HFFc6 (cell line): ENCODE measurements around the gene RRAS. TPM values are rescaled to one million over a fixed set of nuclear protein-coding genes. Genes with fewer than 3 reads are reported as not detected.

Experiments
- DNase-seq: peaks from one replicate; pipeline ENCODE4 v3.0.0-alpha.2; 2018
- H3K27ac Mint-ChIP-seq: 2 replicates; pipeline ENCODE4 v1.8.0; 2020; ENCODE audit warnings: mild to moderate bottlenecking, mixed read lengths
- H3K27me3 Mint-ChIP-seq: 2 replicates; pipeline ENCODE4 v1.8.0; 2021; ENCODE audit warnings: mild to moderate bottlenecking, moderate library complexity, mixed read lengths; ENCODE audit not compliant: insufficient read depth
- H3K36me3 Mint-ChIP-seq: 2 replicates; pipeline ENCODE4 v1.8.0; 2021; ENCODE audit warnings: low read depth, mixed read lengths
- H3K4me1 Mint-ChIP-seq: 2 replicates; pipeline ENCODE4 v1.8.0; 2020; ENCODE audit warnings: low read depth, mixed read lengths
- H3K4me3 Mint-ChIP-seq: 2 replicates; pipeline ENCODE4 v1.8.0; 2020; ENCODE audit warnings: mild to moderate bottlenecking, moderate library complexity, mixed read lengths
- H3K9me3 Mint-ChIP-seq: 2 replicates; pipeline ENCODE4 v1.8.0; 2020; ENCODE audit warnings: mild to moderate bottlenecking, mixed read lengths
- CTCF ChIP-seq: fragments of 200-600 bp; sonication (generic); IDR thresholded peaks from 2 replicates; pipeline ENCODE4 v1.5.0; 2021; ENCODE audit warnings: antibody characterized with exemption, mild to moderate bottlenecking
- long read RNA-seq: library from polyadenylated mRNA; unstranded; transcript quantifications from one replicate; pipeline ENCODE4 v2.0.0, GENCODE V29; 2019
- total RNA-seq, 6 experiments: library from RNA; stranded (reverse); fragmentation: NEBNext Ultra II Directional; extraction: Animal tissue kit (Norgen Biotek cat#: 25700); gene quantifications; 2 replicates in 1 of 6; 3 replicates in 5 of 6; pipeline ENCODE4 v1.2.3, GENCODE V29; 2021

RRAS gene
- 100 to 1,000 TPM; 130 to 162 (median 133) TPM for total RNA-seq
- long read RNA-seq, transcript RRAS-201 (6 exons, 1,044 nt) = major isoform, 8 of 17 reads
- long read RNA-seq, partial matches to known transcripts = 9 of 17 reads
- long read RNA-seq, other reads (novel, unspliced or antisense) = 0 of 17 reads

DNA sequence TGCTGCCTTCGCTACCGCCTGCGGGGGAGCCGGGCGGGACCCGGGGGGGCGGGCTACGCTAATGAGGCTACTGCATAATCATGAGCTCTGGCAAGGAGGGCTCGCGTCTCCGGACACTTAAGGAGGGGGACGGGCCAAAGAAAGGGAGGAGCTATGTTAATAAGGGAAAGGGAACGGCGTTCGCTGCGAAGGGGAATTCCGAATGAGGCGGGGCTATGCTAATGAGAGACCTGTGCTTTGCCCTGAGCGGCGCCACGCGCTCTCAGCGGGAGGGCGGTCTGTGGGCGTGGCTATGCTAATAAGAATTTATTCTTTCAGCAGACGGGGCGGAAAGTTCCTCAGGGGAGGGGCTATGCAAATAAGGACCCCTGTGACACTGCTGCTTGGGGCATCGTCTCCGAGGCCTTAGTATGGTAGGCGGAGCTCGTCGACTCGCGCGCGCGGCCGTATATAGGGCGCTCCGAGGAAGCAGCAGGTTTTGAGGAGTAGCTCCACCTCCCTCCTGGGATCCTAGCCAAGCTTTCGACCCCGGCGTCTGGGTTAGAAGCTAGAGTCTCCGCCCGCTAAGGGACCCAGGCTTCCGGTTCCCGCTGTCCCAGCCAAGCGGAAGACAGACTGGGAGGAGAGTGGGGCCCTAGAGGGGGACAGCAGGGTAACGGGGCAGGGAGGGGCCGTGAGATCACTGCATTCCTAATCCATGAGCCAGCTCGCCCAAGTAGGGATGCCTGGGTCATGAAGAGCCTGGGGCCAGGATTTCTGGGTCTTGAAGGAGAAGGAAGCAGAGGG is at the start of gene RRAS:
Gene RRAS (minus strand): TSS at position 31 of the 786 bp plus-strand sequence. CDS start 45 bp downstream, outside the sequence.
- Mint-ChIP-seq H3K9me3 (no peaks in the 10 kb centered on the region), H3K27me3 (peaks cover 18% of the 10 kb centered on the region), H3K4me3 (peak within 1 kb of the TSS; percentile 99), H3K4me1 (peaks cover 68% of the 10 kb centered on the region), H3K27ac (peak within 1 kb of the TSS; percentile 100), H3K36me3 (peaks cover 21% of the 10 kb centered on the region)
- DNase-seq = peak; percentile 100
- TF ChIP-seq CTCF = no peak

GRCh38 chr19:49689133-49690078 is 49.5 kb upstream of the RRAS start, which contains the start of gene ADM5:
TSS of gene ADM5 (plus strand) at chr19:49689594. CDS start at chr19:49689838, 244 bp downstream.
- peak within 1 kb of the TSS; percentile 81 for H3K27ac Mint-ChIP-seq
- no peaks in the 10 kb centered on the region; the same call in 1 of the 2 replicates for H3K9me3 Mint-ChIP-seq
- H3K4me1 Mint-ChIP-seq = peaks cover 22% of the 10 kb centered on the region
- H3K4me3 Mint-ChIP-seq = peak within 1 kb of the TSS; percentile 91
- DNase-seq = no peak
- peaks cover 10% of the 10 kb centered on the region for H3K27me3 Mint-ChIP-seq
- H3K36me3 Mint-ChIP-seq = peaks cover 15% of the 10 kb centered on the region
- peak; percentile 78 for TF ChIP-seq CTCF

GRCh38 chr19:49688531-49689132 is 48.7 kb upstream of the RRAS start:
- peaks cover 22% of the 10 kb centered on the region for H3K4me1 Mint-ChIP-seq
- peaks cover 12% of the 10 kb centered on the region for H3K27me3 Mint-ChIP-seq
- DNase-seq = no peak
- TF ChIP-seq CTCF = no peak
- no peak overlapping the region for H3K27ac Mint-ChIP-seq
- peaks cover 10% of the 10 kb centered on the region for H3K36me3 Mint-ChIP-seq
- H3K4me3 Mint-ChIP-seq = no peak overlapping the region
- H3K9me3 Mint-ChIP-seq = no peaks in the 10 kb centered on the region; the same call in 1 of the 2 replicates

GRCh38 chr19:49687566-49688316 is 47.8 kb upstream of the RRAS start:
- peaks cover 22% of the 10 kb centered on the region for H3K4me1 Mint-ChIP-seq
- no peak for TF ChIP-seq CTCF
- H3K4me3 Mint-ChIP-seq = no peak overlapping the region
- no peaks in the 10 kb centered on the region; the same call in 1 of the 2 replicates for H3K9me3 Mint-ChIP-seq
- peaks cover 10% of the 10 kb centered on the region for H3K36me3 Mint-ChIP-seq
- peaks cover 12% of the 10 kb centered on the region for H3K27me3 Mint-ChIP-seq
- peak overlapping the region; percentile 51 for H3K27ac Mint-ChIP-seq
- DNase-seq = no peak
